Endodermal cell (in vitro differentiated cells): ENCODE measurements around the gene ZNF350. TPM values are rescaled to one million over a fixed set of nuclear protein-coding genes. Genes with fewer than 3 reads are reported as not detected.

ENCODE experiments used
- DNase-seq: peaks from one replicate; pipeline ENCODE4 v3.0.0-alpha.2; 2017
- H3K27ac ChIP-seq: 2 replicates; pipeline ENCODE4 v1.5.1; 2013; ENCODE audit warnings: mild to moderate bottlenecking, low read depth, low read length, moderate library complexity
- H3K27me3 ChIP-seq: 2 replicates; pipeline ENCODE4 v1.6.1; 2013; ENCODE audit warnings: mild to moderate bottlenecking, low read length, moderate library complexity; ENCODE audit not compliant: insufficient read depth, control insufficient read depth, poor library complexity, severe bottlenecking
- H3K36me3 ChIP-seq: 2 replicates; pipeline ENCODE4 v1.7.0; 2013; ENCODE audit warnings: mild to moderate bottlenecking, low read length, moderate library complexity; ENCODE audit not compliant: control insufficient read depth, insufficient read depth
- H3K4me1 ChIP-seq: one replicate; pipeline ENCODE4 v1.7.0; 2013; ENCODE audit warnings: low read length; ENCODE audit not compliant: control insufficient read depth, insufficient read depth
- H3K4me3 ChIP-seq: 2 replicates; pipeline ENCODE4 v1.5.1; 2013; ENCODE audit warnings: mild to moderate bottlenecking, low read length, moderate library complexity
- H3K9ac ChIP-seq: 2 replicates; pipeline ENCODE4 v1.6.1; 2013; ENCODE audit warnings: mild to moderate bottlenecking, low read length, moderate library complexity; ENCODE audit not compliant: poor library complexity, severe bottlenecking; ENCODE audit errors: extremely low read depth
- H3K9me3 ChIP-seq: 2 replicates; pipeline ENCODE4 v1.6.1; 2013; ENCODE audit warnings: mild to moderate bottlenecking, low read length, moderate library complexity; ENCODE audit not compliant: control insufficient read depth
- H3K27ac Mint-ChIP-seq: 2 replicates; pipeline ENCODE4 v1.8.0; 2020; ENCODE audit warnings: mixed read lengths
- H3K27me3 Mint-ChIP-seq: 2 replicates; pipeline ENCODE4 v1.8.0; 2021; ENCODE audit warnings: mild to moderate bottlenecking, mixed read lengths; ENCODE audit not compliant: insufficient read depth
- H3K36me3 Mint-ChIP-seq: 2 replicates; pipeline ENCODE4 v1.8.0; 2020; ENCODE audit warnings: low read depth, mixed read lengths
- H3K4me1 Mint-ChIP-seq: 2 replicates; pipeline ENCODE4 v1.8.0; 2020; ENCODE audit warnings: mixed read lengths
- H3K4me3 Mint-ChIP-seq: 2 replicates; pipeline ENCODE4 v1.8.0; 2020; ENCODE audit warnings: mild to moderate bottlenecking, moderate library complexity, mixed read lengths
- H3K9me3 Mint-ChIP-seq: 2 replicates; pipeline ENCODE4 v1.8.0; 2020; ENCODE audit warnings: mild to moderate bottlenecking, mixed read lengths
- CTCF ChIP-seq: fragments of 200-600 bp; sonication (generic); conservative IDR thresholded peaks from 2 replicates; pipeline ENCODE4 v1.5.0; 2021; ENCODE audit warnings: antibody characterized with exemption, mild to moderate bottlenecking
- WGBS, 2 experiments: methylation state at CpG; one replicate each; pipeline versions ENCODE4 v1.1.5 to v1.1.7; 2013; ENCODE audit warnings: missing lambda C conversion rate in 2 of 2, mixed read lengths in 1 of 2; ENCODE audit not compliant: insufficient coverage in 1 of 2, insufficient read length in 1 of 2; 5-methylcytosine and 5-hydroxymethylcytosine counted together
- total RNA-seq, 2 donors: library from RNA; stranded (reverse); fragmentation: NEBNext Ultra II Directional in 1 of 2; extraction: Animal tissue kit (Norgen Biotek cat#: 25700) in 1 of 2; gene quantifications; 2 replicates in 1 of 2; 3 replicates in 1 of 2; pipeline ENCODE4 v1.2.1, GENCODE V29; 2021

Gene ZNF350
- total RNA-seq, 2 donors from 2014 or later: 8.3 to 11.2 TPM

GRCh38 chr19:51915324-51915867 lies 71.2 kb downstream of the ZNF350 start:
- Mint-ChIP-seq H3K27me3 (peaks cover 1% of the 10 kb centered on the region), H3K9me3 (peaks cover 93% of the 10 kb centered on the region), H3K4me3 (no peak overlapping the region), H3K4me1 (no peaks in the 10 kb centered on the region), H3K27ac (no peak overlapping the region), H3K36me3 (peaks cover 16% of the 10 kb centered on the region)
- Histone ChIP-seq H3K9ac (no peak overlapping the region), H3K4me1 (no peaks in the 10 kb centered on the region), H3K36me3 (no peaks in the 10 kb centered on the region), H3K9me3 (peaks cover 95% of the 10 kb centered on the region), H3K4me3 (peak overlapping the region; percentile 62), H3K27me3 (no peaks in the 10 kb centered on the region), H3K27ac (no peak overlapping the region)
- no peak for DNase-seq
- TF ChIP-seq CTCF: no peak
- 72 to 76% methylated on average over 3 of the region's 5 CpGs for WGBS, 2 experiments

Other genes starting within 250 kb of the ZNF350 start
- not detected for gene FPR1, start 235.0 kb downstream of the ZNF350 start, total RNA-seq
- gene FPR2, start 225.7 kb downstream of the ZNF350 start, total RNA-seq: under 1 TPM in 1 of 2 donors, not detected in 1; 0.11 TPM
- not detected for gene FPR3, start 191.7 kb downstream of the ZNF350 start, total RNA-seq
- 10 to 100 TPM; 25.8 to 31.1 TPM for gene ZNF577, start 98.9 kb downstream of the ZNF350 start, total RNA-seq
- 10 to 100 TPM; 61.0 to 69.3 TPM for gene ZNF649, start 81.8 kb downstream of the ZNF350 start, total RNA-seq
- gene ZNF613, start 59.4 kb downstream of the ZNF350 start, total RNA-seq: 10 to 100 TPM; 17.5 to 22.5 TPM
- gene ZNF615, start 21.4 kb upstream of the ZNF350 start, total RNA-seq: 10 to 100 TPM; 19.3 to 29.1 TPM
- gene ZNF614, start 41.5 kb upstream of the ZNF350 start, total RNA-seq: 10 to 100 TPM; 46.2 to 66.7 TPM
- 10 to 100 TPM; 21.3 to 31.0 TPM for gene ZNF432, start 62.0 kb upstream of the ZNF350 start, total RNA-seq
- 10 to 100 TPM; 27.3 to 37.7 TPM for gene ZNF841, start 108.9 kb upstream of the ZNF350 start, total RNA-seq
- gene ZNF616, start 153.1 kb upstream of the ZNF350 start, total RNA-seq: 10 to 100 TPM; 23.5 to 24.5 TPM
- 10 to 100 TPM; 22.1 to 26.2 TPM for gene ZNF836, start 184.8 kb upstream of the ZNF350 start, total RNA-seq
- 100 to 1,000 TPM; 345 to 348 TPM for gene PPP2R1A, start 203.2 kb upstream of the ZNF350 start, total RNA-seq